Epithelial cell of esophagus (primary cell): ENCODE measurements around the gene DSG2.

Source experiments
- DNase-seq: peaks from one replicate; pipeline ENCODE4 v3.0.0; 2010; ENCODE audit warnings: low read depth
- H3K4me3 ChIP-seq: 2 replicates; pipeline ENCODE4 v1.5.1; 2011; ENCODE audit warnings: mild to moderate bottlenecking, low read length, control low read depth
- CTCF ChIP-seq: IDR thresholded peaks from 2 replicates; pipeline ENCODE4 v1.5.1; 2011; ENCODE audit warnings: low read depth, mild to moderate bottlenecking, low read length, control low read depth, inconsistent platforms; ENCODE audit not compliant: insufficient read depth; ENCODE audit errors: missing control alignments

The DSG2 gene

GRCh38 chr18:31553800-31554199 is 55.8 kb downstream of the DSG2 start:
- TF ChIP-seq CTCF: peak; percentile 15
- H3K4me3 ChIP-seq: no peak overlapping the region
- DNase-seq: peak; percentile 18

DNA sequence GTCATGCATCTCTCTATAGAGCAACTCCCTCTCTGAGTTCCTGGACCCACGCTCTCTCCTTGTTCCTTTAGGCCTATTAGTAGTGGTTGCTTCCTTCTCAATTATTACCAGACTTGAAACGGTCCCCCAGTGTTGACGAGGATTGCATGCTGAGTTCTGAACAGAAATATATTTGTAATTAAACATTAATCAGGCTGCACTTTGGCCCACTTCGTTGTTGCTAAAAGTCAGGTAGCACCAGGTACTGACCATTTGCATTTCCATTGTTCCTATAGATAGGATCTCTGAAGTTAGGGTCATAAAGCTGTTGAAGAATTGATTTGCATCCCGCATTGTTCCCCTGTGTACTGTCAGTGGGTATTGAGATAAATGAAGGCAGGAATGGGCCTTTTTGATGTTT is 56.8 kb downstream of the DSG2 start:
- no peak for TF ChIP-seq CTCF
- no peak for DNase-seq
- H3K4me3 ChIP-seq: no peak overlapping the region

- TF ChIP-seq CTCF: peak; percentile 74
Observed at GRCh38 chr18:31555971-31556747, 58.2 kb downstream of the DSG2 start.

DNA sequence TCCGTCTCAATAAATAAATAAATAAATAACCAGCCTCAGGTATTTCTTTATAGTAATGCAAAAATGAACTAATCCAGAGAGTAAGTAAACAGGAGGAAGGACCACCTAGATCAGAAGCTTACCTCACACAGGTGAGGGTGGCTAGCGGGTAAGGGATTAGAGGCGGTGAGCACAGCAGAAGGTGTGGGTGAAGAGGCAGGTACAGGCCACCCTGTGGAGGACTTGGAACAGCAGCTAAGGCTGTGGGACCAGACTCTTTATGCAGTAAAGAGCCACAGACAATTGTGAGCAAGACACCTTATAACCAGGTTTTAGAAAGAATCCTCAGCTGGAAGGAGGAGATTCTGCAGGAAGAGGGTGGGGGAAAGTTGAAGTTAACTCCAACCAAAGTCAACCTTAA is 59.5 kb downstream of the DSG2 start:
- TF ChIP-seq CTCF: peak; percentile 15
- no peak for DNase-seq
- H3K4me3 ChIP-seq: no peak overlapping the region

More at GRCh38 chr18:31555971-31556747, 58.2 kb downstream of the DSG2 start:
- H3K4me3 ChIP-seq: no peak overlapping the region
- peak; percentile 75 for DNase-seq

DNA sequence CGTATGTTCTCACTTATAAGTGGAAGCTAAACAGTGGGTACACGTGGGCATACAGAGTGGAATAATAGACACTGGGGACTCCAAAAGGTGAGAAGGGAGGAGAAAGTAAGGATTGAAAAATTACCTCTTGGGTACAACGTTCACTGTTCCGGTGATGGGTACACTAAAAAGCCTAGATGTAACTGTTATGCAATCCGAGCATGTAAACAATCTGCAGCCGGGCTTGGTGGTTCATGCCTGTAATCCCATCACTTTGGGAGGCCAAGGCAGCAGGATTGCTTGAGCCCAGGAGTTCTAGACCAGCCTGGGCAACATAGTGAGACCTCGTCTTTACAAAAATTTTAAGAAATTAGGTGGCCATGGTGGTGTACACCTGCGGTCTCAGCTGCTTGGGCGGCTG is 60.6 kb downstream of the DSG2 start:
- no peak overlapping the region for H3K4me3 ChIP-seq
- no peak for DNase-seq
- no peak for TF ChIP-seq CTCF

DNA sequence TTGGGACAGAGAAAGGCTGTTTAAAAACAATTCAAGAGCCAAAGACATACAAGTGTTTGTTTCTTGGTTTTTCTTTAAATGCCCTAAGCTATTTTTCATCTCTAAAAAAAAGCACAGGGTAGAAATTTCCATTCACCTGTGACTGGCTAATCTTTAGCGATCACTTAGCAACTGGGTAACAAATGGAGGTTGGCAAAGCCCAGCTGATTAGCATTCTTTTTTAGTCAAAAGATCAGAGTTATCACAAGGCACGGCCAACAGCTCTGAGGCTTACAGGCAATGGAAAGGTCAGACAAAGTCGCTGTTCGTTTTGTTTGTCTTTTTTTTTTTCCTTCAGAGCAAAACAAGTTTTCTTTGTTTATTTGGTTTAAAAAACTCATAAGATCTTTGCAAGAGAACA is 64.7 kb downstream of the DSG2 start:
- no peak for DNase-seq

More for the DNA sequence above, 64.7 kb downstream of the DSG2 start:
- H3K4me3 ChIP-seq: no peak overlapping the region
- TF ChIP-seq CTCF: no peak
